Gastrocnemius medialis (tissue), 4 donors: ENCODE results near the gene ZNF440. TPM values are rescaled to one million over a fixed set of nuclear protein-coding genes. Genes with fewer than 3 reads are reported as not detected.

Source experiments
- ATAC-seq, 2 donors: fragments of 150-250 bp; one replicate each; pipeline ENCODE4 v1.9.1; 2016
- DNase-seq, 2 donors: peaks; one replicate each; pipeline ENCODE4 v3.0.0-alpha.2; 2019
- H3K27ac ChIP-seq, 4 donors: fragments of 200-600 bp; sonication (generic); 1 replicate in 1 of 4; 2 replicates in 3 of 4; pipeline ENCODE4 v1.5.1; 2016 to 2018; ENCODE audit warnings: mild to moderate bottlenecking in 2 of 4, moderate library complexity in 1 of 4
- H3K27me3 ChIP-seq, 3 donors: fragments of 200-600 bp; sonication (generic) in 2 of 3; 1 replicate in 1 of 3; 2 replicates in 2 of 3; pipeline versions ENCODE4 v1.5.1 to v1.6.0; 2016 to 2019; ENCODE audit warnings: mild to moderate bottlenecking in 1 of 3, moderate library complexity in 1 of 3
- H3K36me3 ChIP-seq, 2 donors: fragments of 200-600 bp; sonication (generic) in 1 of 2; one replicate each; pipeline ENCODE4 v1.5.1; 2017 to 2018
- H3K4me1 ChIP-seq, 2 donors: fragments of 200-600 bp; sonication (generic) in 1 of 2; one replicate each; pipeline ENCODE4 v1.5.1; 2016 to 2017; ENCODE audit warnings: mild to moderate bottlenecking in 2 of 2
- H3K4me3 ChIP-seq, 4 donors: fragments of 200-600 bp; sonication (generic) in 3 of 4; 1 replicate in 1 of 4; 2 replicates in 3 of 4; pipeline ENCODE4 v1.5.1; 2016 to 2019; ENCODE audit warnings: mild to moderate bottlenecking in 2 of 4
- H3K9me3 ChIP-seq, 3 donors: fragments of 200-600 bp; sonication (generic) in 2 of 3; 1 replicate in 1 of 3; 2 replicates in 2 of 3; pipeline ENCODE4 v1.5.1; 2016 to 2019
- CTCF ChIP-seq, 5 experiments: fragments of 450-650 bp in 3 of 5; fragments of 200-600 bp in 2 of 5; sonication (generic) in 2 of 5; IDR thresholded peaks in 4 of 5; conservative IDR thresholded peaks in 1 of 5; 1 replicate in 4 of 5; 2 replicates in 1 of 5; pipeline ENCODE4 v1.5.1; 2016 to 2019; ENCODE audit warnings: antibody characterized with exemption in 5 of 5, mild to moderate bottlenecking in 3 of 5, moderate library complexity in 3 of 5
- POLR2A ChIP-seq, 2 donors: fragments of 450-650 bp; IDR thresholded peaks; one replicate each; pipeline ENCODE4 v1.6.1; 2017; ENCODE audit warnings: antibody characterized with exemption in 2 of 2, mild to moderate bottlenecking in 2 of 2, moderate library complexity in 2 of 2
- in situ Hi-C, 4 donors: fragments of 200-750 bp; cut with MboI; loops; one replicate each; pipeline versions ENCODE4 v1.15.0 to v1.8.0; 2017; ENCODE audit warnings: low sequenced_read_pairs in 4 of 4
- intact Hi-C: fragments of 100-400 bp; cut with DNase I; formaldehyde crosslinking; loops from one replicate; pipeline ENCODE4 v1.15.1; 2023; ENCODE audit warnings: low total_unique reads
- total RNA-seq, 4 donors: library from RNA; depleted of rRNA; stranded (reverse); fragments of >200 nt; gene quantifications; one replicate each; pipeline versions ENCODE4 v1.1.0 to v1.2.3, GENCODE V29; 2016

The ZNF440 gene
- total RNA-seq, 4 donors from 2014 or later, result 2.5 to 5.5 (median 4.2) TPM

GRCh38 chr19:11780431-11781020, 33.5 kb upstream of the ZNF440 start:
- Histone ChIP-seq H3K4me1 (no peaks in the 10 kb centered on the region), H3K9me3 (peaks cover 7 to 58% (median 23%) of the 10 kb centered on the region in 3 donors), H3K27ac (no peak overlapping the region), H3K27me3 (no peaks in the 10 kb centered on the region), H3K4me3 (peak overlapping the region in 1 of 4 donors; percentile 19), H3K36me3 (peaks cover 27 to 87% of the 10 kb centered on the region in 2 donors)
- in situ Hi-C loops (no loop called here), intact Hi-C loops (no loop called here)
- no peak for ATAC-seq
- TF ChIP-seq CTCF (IDR thresholded peaks at IDR 0.05 in 4 of 5, conservative IDR thresholded peaks at IDR 0.05 in 1 of 5) (no peak), POLR2A (IDR thresholded peaks at IDR 0.05) (no peak)
- DNase-seq, result no peak

GRCh38 chr19:11781295-11782057, 32.6 kb upstream of the ZNF440 start:
- in situ Hi-C loops (no loop called here), intact Hi-C loops (no loop called here)
- no peaks in the 10 kb centered on the region for H3K4me1 ChIP-seq
- H3K27me3 ChIP-seq, result no peaks in the 10 kb centered on the region
- no peak for TF ChIP-seq POLR2A (IDR thresholded peaks at IDR 0.05)
- no peak for TF ChIP-seq CTCF (IDR thresholded peaks at IDR 0.05 in 4 of 5, conservative IDR thresholded peaks at IDR 0.05 in 1 of 5)
- H3K9me3 ChIP-seq, result peaks cover 7 to 64% (median 25%) of the 10 kb centered on the region in 3 donors
- H3K4me3 ChIP-seq, result peak overlapping the region in 1 of 4 donors; percentile 19
- ATAC-seq (no peak), DNase-seq (no peak)
- no peak overlapping the region for H3K27ac ChIP-seq
- H3K36me3 ChIP-seq, result peaks cover 27 to 81% of the 10 kb centered on the region in 2 donors

GRCh38 chr19:11783767-11784166, 30.3 kb upstream of the ZNF440 start:
- Histone ChIP-seq H3K27ac (no peak overlapping the region), H3K4me1 (no peaks in the 10 kb centered on the region), H3K9me3 (peaks cover 7 to 80% (median 22%) of the 10 kb centered on the region in 3 donors), H3K27me3 (no peaks in the 10 kb centered on the region), H3K36me3 (peaks cover 20 to 59% of the 10 kb centered on the region in 2 donors), H3K4me3 (no peak overlapping the region)
- TF ChIP-seq CTCF (IDR thresholded peaks at IDR 0.05 in 4 of 5, conservative IDR thresholded peaks at IDR 0.05 in 1 of 5) (no peak), POLR2A (IDR thresholded peaks at IDR 0.05) (no peak)
- in situ Hi-C loops, result no loop called here
- intact Hi-C loops, result no loop called here
- no peak for ATAC-seq
- DNase-seq, result no peak

GRCh38 chr19:11784356-11784755, 29.7 kb upstream of the ZNF440 start:
- in situ Hi-C loops, result no loop called here

More at GRCh38 chr19:11784356-11784755, 29.7 kb upstream of the ZNF440 start:
- Histone ChIP-seq H3K27ac (no peak overlapping the region), H3K9me3 (peaks cover 7 to 86% (median 22%) of the 10 kb centered on the region in 3 donors), H3K4me1 (no peaks in the 10 kb centered on the region), H3K4me3 (no peak overlapping the region), H3K36me3 (peaks cover 20 to 53% of the 10 kb centered on the region in 2 donors), H3K27me3 (no peaks in the 10 kb centered on the region)
- intact Hi-C loops, result no loop called here
- DNase-seq (no peak), ATAC-seq (no peak)
- TF ChIP-seq CTCF (IDR thresholded peaks at IDR 0.05 in 4 of 5, conservative IDR thresholded peaks at IDR 0.05 in 1 of 5), result no peak
- no peak for TF ChIP-seq POLR2A (IDR thresholded peaks at IDR 0.05)
